ENCODE measurements around the gene FGF7.
"Not testable (repeated sequence)": the region's sequence is repeated elsewhere in the genome, so short reads cannot be mapped to it uniquely, and the experiment has no call there.

Gene FGF7

DNA sequence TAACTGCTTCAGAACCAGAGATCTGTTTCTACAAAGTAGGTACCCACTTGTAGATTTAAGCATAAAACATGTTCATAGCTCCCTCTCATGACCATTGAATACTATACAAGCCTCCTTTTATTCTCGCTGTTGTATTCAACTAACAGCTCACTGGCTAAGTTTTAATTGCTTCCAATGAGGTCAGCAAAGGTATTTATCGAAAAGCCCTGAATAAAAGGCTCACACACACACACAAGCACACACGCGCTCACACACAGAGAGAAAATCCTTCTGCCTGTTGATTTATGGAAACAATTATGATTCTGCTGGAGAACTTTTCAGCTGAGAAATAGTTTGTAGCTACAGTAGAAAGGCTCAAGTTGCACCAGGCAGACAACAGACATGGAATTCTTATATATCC is at the start of gene FGF7:
FGF7 (plus strand) TSS at position 222 of the 400 bp plus-strand sequence. CDS start 1,056 bp downstream, outside the sequence.
- no peak for DNase-seq (ENCODE audit: low spot score)

DNA sequence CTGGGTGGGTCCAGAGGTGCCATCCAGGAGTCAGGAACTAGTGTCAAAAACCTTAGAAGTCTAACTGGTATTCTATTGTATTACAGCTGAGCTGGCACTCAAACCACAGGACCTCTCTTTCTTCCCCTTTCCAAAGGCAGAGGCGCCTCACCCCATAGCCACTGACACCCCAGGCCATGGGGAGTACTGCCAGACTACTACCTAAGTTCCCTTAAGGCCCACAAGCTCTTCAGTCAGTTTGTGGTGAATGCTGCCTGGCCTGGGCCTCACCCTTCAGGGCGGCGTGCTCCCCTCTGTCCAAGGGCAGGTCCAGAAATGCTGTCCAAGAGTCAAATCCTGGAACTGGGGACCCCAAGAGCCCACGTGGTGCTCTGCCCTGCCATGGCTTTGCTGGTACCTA is 43.0 kb upstream of the FGF7 start:
- no peak for DNase-seq (ENCODE audit: low spot score)

DNA sequence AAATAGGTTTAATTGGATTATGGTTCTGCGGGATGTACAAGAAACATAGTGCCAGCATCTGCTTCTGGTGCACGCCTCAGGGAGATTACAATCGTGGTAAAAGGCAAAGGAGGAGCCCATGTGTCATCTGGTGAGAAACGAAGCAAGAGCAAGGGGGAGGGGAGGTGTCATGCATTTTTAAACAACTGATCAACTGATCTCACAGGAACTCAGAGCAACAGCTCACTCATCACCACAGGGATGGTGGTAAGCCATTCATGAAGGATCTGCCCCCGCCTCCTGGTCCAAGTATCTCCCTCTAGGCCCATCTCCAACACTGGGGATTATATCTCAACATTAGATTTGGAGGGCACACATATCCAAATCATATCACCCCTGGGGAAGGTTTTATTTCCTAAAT is 42.1 kb upstream of the FGF7 start:
- DNase-seq (ENCODE audit: low spot score), result no peak

GRCh38 chr15:49382394-49382793 is 40.6 kb upstream of the FGF7 start:
- DNase-seq (ENCODE audit: low spot score), result no peak

- no peak for DNase-seq (ENCODE audit: low spot score)
Measured at GRCh38 chr15:49383266-49383665, 39.8 kb upstream of the FGF7 start.

- DNase-seq (ENCODE audit: low spot score), result no peak
Measured at GRCh38 chr15:49387471-49387870, 35.6 kb upstream of the FGF7 start.

DNA sequence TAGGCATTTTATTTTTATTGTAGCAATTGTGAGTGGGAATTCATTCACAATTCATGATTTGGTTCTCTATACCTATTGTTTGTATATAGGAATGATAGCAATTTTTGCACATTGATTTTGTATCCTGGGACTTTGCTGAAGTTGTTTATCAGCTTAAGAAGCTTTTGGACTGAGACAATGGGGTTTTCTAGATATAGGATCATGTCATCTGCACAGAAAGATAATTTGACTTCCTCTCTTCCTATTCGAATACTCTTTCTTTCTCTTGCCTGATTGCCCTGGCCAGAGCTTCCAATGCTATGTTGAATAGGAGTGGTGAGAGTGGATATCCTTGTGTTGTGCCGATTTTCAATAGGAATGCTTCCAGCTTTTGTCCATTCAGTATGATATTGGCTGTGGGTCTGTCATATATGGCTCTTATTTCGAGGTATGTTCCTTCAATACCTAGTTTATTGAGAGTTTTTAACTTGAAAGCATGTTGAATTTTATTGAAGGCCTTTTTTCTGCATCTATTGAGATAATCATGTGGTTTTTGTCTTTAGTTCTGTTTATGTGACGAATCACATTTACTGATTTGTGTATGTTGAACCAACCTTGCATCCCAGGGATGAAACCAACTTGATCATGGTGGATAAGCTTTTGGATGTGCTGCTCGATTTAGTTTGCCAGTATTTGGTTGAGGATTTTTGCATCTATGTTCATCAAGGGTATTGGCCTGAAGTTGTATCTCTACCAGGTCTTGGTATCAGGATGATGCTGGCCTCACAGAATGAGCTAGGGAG is 20.3 kb upstream of the FGF7 start:
- not testable (repeated sequence) for DNase-seq (ENCODE audit: low spot score)

GRCh38 chr15:49406352-49407118 is 16.5 kb upstream of the FGF7 start:
- DNase-seq (ENCODE audit: low spot score), result no peak

DNA sequence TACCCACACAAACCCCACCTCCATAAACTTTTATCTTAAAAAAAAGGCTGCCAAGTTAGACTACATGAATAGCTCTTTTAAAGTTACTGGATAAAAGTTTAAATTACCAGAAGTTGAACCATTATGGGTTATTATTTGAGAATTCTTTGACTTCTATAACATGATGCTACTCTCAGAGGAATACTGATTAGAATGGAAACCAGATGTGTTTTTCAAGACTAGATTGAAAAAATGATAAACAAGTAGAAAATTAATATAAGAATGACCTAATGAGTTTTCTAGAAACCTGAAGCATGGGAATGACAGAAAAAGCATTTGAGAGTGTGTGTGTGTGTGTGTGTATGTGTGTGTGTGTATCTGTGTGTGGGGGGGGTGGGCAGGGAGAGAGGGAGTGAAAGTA is 12.4 kb upstream of the FGF7 start:
- no peak for DNase-seq (ENCODE audit: low spot score)

- DNase-seq (ENCODE audit: low spot score), result no peak
Measured at GRCh38 chr15:49412797-49413196, 10.2 kb upstream of the FGF7 start.

- no peak for DNase-seq (ENCODE audit: low spot score)
Measured at GRCh38 chr15:49415149-49415548, 7.9 kb upstream of the FGF7 start.

- no peak for DNase-seq (ENCODE audit: low spot score)
Measured at GRCh38 chr15:49415638-49416037, 7.4 kb upstream of the FGF7 start.

- no peak for DNase-seq (ENCODE audit: low spot score)
Measured at GRCh38 chr15:49418811-49419210, 4.2 kb upstream of the FGF7 start.

DNA sequence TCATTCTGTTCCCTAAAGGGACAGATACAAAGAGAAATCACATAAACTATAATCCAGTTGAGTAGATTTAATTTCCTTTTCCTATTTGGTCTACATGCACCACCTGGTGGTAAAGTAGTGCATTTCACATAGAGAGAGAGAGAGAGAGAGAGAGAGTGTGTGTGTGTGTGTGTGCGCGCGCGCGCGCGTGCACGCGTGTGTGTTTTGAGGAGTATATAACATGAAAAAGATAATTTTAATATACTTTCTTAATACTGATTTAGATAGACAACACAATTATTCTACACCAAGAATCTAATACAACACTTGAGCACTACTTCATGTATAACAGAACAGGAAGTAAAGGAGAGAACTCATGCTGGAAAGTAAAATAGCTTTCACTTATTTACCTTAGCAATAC is 1.1 kb upstream of the FGF7 start:
- peak; percentile 47 for DNase-seq (ENCODE audit: low spot score)

DNA sequence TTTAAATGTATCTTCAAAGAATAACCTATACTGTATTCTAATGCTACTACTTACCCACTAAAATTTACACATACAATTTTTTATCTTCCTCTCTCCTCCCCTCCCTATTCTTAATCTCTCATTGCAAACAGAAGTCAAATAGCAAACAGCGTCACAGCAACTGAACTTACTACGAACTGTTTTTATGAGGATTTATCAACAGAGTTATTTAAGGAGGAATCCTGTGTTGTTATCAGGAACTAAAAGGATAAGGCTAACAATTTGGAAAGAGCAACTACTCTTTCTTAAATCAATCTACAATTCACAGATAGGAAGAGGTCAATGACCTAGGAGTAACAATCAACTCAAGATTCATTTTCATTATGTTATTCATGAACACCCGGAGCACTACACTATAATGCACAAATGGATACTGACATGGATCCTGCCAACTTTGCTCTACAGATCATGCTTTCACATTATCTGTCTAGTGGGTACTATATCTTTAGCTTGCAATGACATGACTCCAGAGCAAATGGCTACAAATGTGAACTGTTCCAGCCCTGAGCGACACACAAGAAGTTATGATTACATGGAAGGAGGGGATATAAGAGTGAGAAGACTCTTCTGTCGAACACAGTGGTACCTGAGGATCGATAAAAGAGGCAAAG is 984 bp downstream of the FGF7 start:
- no peak for DNase-seq (ENCODE audit: low spot score)

- no peak for DNase-seq (ENCODE audit: low spot score)
Measured at GRCh38 chr15:49424954-49425353, 1.9 kb downstream of the FGF7 start.

GRCh38 chr15:49427372-49427771 is 4.3 kb downstream of the FGF7 start:
- no peak for DNase-seq (ENCODE audit: low spot score)

- no peak for DNase-seq (ENCODE audit: low spot score)
Measured at GRCh38 chr15:49428409-49429095, 5.5 kb downstream of the FGF7 start.

- no peak for DNase-seq (ENCODE audit: low spot score)
Measured at GRCh38 chr15:49430046-49430445, 7.0 kb downstream of the FGF7 start.

- no peak for DNase-seq (ENCODE audit: low spot score)
Measured at GRCh38 chr15:49435174-49435573, 12.1 kb downstream of the FGF7 start.

DNA sequence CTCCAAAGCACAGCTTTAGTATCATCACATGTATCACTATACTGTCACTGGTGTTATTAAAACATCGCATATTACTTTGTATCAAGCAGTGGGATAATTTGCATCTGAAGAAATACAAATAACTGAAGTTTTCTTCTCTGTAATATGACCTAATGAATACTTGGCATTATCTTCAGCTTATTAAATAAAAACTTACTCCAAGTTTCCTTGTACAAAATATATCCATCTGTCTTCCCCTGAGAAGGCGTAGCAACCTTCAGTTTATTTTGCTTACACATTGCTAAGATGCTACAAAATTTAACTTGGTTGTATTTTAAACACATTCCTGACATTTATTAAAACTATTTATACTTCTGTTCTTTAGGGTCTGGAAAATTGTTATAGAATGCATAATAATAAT is 13.7 kb downstream of the FGF7 start:
- DNase-seq (ENCODE audit: low spot score), result no peak

DNA sequence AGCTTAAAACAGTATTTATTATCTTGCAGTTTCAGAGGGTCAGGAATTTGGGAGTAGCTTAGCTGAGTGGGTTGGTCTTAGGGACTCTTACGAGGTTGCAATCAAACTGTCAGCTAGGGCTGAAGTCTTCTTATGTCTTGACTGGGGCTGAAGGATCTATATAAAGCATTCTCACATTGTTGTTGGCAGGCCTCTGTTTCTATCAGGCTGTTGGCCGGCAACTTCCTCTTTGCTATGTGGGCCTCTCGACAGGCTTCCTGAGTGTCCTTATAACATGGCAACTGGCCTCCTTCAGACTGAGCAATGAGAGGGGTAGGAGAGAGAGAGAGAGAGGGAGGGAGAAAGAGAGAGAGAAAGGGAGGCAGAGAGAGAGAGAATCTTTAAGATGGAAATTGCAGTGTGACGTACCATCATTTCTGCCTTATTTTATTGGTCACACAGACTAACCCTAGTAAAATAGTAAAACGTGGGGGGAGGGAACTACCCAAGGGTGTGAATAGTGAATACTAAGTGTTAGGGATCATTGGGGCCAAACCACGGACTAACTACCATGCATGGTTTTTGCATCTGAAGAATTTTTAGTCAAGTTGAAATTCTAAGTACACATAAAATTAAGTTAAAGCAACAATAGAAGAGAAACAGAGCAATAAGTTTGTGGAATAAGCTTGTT is 16.1 kb downstream of the FGF7 start:
- no peak for DNase-seq (ENCODE audit: low spot score)

All from activated CD4-positive, alpha-beta T cell treated with anti-CD3 and anti-CD28 coated beads, Interleukin-2, Interleukin-4, amounts not matched to agents 100 ng/mL and 50 ng/mL, durations not matched to agents 16 hours and 8 hours (primary cell).